DMS53 treated with DMSO at 0.1 percent for 48 hours (cell line): ENCODE data around the gene FBXO7.
A peak's percentile ranks its signal among the peaks of the same experiment; 100 is the strongest.

Experiments used
- DNase-seq: peaks from one replicate; lab custom pipeline; 2025; ENCODE audit not compliant: unreplicated experiment; lab: John Stamatoyannopoulos, UW

The FBXO7 gene

GRCh38 chr22:32531228-32531627, 56.6 kb downstream of the FBXO7 start:
- DNase-seq, result no peak

GRCh38 chr22:32531931-32532819, 57.6 kb downstream of the FBXO7 start:
- DNase-seq, result no peak

DNA sequence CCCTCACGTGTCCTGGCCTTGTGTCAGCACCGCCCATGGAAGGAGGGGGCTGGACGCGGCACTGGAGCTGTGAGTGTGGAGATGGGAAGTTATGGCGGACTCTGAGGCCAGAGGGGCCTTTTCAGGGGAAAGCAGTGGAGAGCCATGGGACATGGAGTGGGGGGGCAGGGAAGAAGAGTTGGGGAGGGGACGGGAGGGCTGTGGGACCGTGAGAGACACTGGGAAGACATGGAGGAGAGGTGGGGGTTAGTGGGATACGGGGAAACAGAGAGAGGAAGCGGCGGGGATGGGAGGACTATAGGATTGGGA, 58.2 kb downstream of the FBXO7 start:
- DNase-seq, result no peak

- DNase-seq, result no peak
Observed at GRCh38 chr22:32533265-32534111, 58.9 kb downstream of the FBXO7 start.

- DNase-seq, result no peak
Observed at GRCh38 chr22:32534252-32535235, 59.9 kb downstream of the FBXO7 start.

DNA sequence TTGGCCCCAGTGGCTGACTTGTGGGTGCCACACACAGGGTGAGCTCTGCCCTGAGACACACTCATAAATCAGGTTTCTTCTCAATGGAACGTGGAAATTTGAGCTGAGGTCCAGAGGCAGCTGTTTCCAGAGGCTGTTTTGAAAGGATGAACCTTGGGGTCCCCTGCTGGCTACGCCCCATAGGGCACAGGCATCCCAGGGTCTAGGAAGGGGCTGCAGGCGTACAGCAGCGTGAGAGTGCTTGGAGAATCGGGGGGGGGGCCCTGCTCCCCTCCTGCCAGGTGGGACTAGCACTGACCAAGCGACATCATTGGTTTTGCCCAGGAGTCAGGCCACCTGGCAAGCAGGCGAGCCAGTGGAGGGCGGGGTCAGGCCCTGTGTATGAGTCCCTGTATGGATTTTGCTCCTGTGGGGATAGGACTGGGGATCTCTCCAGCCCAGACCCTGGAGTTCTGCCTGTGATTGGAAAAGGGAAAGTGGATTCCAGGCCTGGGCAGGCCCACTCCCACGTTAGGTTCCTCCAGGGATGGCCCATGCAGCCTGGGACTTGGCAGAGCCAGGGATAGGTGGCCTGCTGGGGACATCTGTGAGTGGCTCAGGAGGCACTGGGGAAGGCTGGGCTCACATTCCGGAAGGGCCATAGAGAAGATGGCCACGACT, 61.0 kb downstream of the FBXO7 start:
- DNase-seq, result no peak

DNA sequence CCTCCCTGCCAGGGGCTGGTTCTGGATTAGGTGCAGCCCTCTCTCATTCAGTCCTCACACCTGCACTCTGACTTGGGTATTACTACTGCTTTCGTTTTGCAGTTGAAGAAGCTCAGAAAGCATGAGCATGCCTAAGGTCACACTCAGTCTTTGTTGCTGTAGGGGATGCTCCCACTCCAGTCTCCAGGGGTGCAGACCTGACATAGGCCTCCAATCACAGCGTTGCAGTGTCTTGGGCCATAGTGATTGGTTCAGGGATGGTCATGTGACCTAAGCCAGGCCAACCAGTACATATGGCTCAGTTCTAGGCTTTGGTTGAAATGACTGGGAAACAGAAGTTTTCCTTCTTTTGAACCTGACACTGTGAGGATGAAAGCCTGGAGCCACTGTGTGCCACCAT, 61.7 kb downstream of the FBXO7 start:
- no peak for DNase-seq

DNA sequence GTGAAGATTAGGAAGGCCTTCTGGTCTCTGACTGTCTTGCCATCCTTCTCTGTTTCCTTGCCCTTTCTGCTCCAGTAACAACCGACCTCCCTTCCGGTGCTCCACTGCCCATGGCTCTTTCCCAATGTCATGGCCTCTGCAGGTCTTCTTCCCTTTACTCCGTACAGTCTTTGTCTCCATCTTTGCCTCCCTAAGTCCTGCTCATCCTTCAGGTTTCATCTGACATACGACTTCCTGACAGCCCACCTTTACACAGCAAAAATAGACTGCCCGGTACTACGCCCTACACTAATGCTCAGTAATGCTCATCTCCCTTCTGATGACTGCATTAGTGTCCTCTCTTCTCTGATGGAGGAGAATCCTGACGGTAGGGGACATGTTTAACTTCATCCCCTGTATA, 63.9 kb downstream of the FBXO7 start:
- DNase-seq, result no peak

DNA sequence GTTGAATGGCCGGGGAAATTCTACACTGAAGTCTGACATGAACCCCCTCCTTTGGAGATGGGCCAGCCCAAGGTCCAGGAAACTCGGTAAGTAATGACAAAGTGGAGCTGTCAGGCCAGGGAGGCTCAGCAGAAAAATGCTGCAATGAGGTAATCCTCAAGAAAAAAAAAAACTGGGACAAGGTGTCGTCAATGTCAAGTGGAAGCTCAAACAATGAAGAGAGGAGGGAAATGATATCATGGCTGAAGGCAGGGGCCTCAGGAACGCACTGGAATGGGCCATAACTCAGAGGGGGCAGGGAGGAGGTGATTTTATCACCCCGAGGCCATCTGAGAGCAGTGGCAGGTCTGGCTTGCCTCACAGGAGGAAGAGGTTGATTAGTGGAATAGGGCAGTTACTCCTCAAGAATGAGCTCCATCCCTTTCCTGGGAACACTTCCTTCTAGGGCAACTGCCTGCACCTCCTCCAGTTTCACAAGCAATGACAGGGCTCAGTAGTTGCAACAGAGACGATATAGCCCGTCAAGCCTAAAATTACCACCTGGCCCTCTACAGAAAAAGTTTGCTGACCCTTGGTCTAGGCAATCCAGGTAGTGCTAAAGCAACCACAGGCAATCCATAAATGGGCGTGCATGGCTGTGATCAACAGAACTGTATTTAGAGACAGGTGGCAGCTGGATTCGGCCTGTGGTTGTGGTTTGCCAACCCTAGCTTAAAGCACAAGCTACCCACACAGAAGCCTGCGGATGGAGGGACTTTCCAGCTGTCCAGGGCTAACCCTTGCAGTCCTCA, 65.2 kb downstream of the FBXO7 start:
- DNase-seq, result peak; percentile 15

DNA sequence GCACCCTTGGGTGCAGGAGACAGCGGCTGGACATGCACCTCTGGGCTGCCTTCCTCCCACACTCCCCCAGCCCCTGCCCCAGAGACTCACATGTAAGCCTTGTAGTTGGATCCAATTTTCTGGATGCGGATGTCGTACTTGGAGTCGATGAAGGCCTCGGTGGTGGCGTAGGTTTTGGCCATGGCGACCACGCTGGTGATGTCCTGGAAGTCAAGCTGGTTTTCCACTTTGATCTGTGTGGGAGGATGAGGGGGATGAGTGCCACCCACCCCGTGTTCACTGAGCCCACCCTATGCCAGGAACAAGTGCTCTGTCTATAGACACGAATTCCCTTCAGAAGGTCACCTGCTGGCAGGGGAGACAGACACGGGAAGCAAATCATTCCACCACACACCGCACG, 66.9 kb downstream of the FBXO7 start:
- no peak for DNase-seq

GRCh38 chr22:32542066-32542676, 67.6 kb downstream of the FBXO7 start:
- no peak for DNase-seq

- no peak for DNase-seq
Observed at GRCh38 chr22:32542677-32543357, 68.2 kb downstream of the FBXO7 start.

DNA sequence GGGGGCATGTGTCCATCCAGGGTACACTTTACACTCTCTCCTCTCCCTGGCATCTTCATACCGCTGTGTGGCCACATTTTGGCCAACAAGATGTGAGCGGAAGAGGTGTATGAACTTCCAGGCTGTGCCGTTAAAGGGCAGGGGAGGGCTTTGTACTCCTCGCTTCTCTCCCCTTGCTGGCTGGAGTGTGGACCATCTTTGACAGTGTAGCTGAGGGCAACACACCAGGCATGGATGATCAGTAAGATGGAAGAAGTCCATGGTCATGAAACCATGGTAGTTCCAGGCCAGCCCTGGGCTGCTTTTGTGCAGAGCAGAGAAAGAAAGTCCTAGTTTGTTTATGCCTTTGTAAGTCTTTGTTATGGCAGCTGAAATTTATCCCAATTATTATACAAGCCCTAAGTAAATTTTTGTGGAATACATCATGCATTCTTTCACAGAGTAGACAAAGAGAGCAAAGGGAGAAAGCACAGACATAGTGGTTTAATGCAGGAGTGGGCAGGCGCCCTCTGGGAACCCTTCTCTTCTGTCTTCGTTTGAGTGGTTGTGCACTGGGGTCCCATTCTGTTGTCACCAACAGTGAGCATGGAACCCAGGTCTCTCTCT, 70.4 kb downstream of the FBXO7 start:
- DNase-seq, result no peak

GRCh38 chr22:32545801-32546200, 71.2 kb downstream of the FBXO7 start:
- DNase-seq, result no peak

GRCh38 chr22:32546496-32546895, 71.9 kb downstream of the FBXO7 start:
- no peak for DNase-seq

GRCh38 chr22:32546935-32547334, 72.3 kb downstream of the FBXO7 start:
- DNase-seq, result no peak

GRCh38 chr22:32548039-32548438, 73.4 kb downstream of the FBXO7 start:
- no peak for DNase-seq
